GM18526 (cell line): Measurements from ENCODE around the gene LGMN.

Source experiments
- POLR2A ChIP-seq: IDR thresholded peaks from 3 replicates; pipeline ENCODE4 v1.6.1; 2011; ENCODE audit not compliant: insufficient read length; ENCODE audit errors: extremely low read depth

Gene LGMN

GRCh38 chr14:92655419-92656201 lies 92.8 kb downstream of the LGMN start:
- no peak for TF ChIP-seq POLR2A

GRCh38 chr14:92654239-92654901 lies 94.1 kb downstream of the LGMN start:
- no peak for TF ChIP-seq POLR2A
